ENCODE data around the gene ZNF185. TPM values are rescaled to one million over a fixed set of nuclear protein-coding genes. Genes with fewer than 3 reads are reported as not detected.

Gene ZNF185
- total and polyA plus RNA-seq, 10 of the 15 experiments (the other 5 are each of a cell fraction or from before 2014, with no cell fraction given): 0.23 to 1.3 (median 0.55) TPM

- POLR2A ChIA-PET: no interaction called here
Measured at GRCh38 chrX:152872522-152872921, 25.3 kb upstream of the ZNF185 start.

GRCh38 chrX:152873361-152873760 lies 24.5 kb upstream of the ZNF185 start:
- no TSS peak for BruUV-seq (replicated peaks)
- no peak for DNase-seq (ENCODE audit: low read depth, low spot score)
- RAD21 ChIA-PET (ENCODE audit: unreplicated experiment): no interaction called here
- no peak for TF ChIP-seq SUPT20H (IDR thresholded peaks at IDR 0.05; ENCODE audit: borderline replicate concordance, control insufficient read depth, low read depth, low read length)
- no peak for TF ChIP-seq ATF2 (IDR thresholded peaks at IDR 0.05; ENCODE audit: low read length)
- TF ChIP-seq YY1 (IDR thresholded peaks at IDR 0.05; ENCODE audit: low read depth, low read length): no peak
- TF ChIP-seq SREBF2 (IDR thresholded peaks at IDR 0.05; ENCODE audit: low read length): no peak
- no peak for TF ChIP-seq PAX5 (IDR thresholded peaks at IDR 0.05; ENCODE audit: borderline replicate concordance, low read depth, low read length)
- no peak for TF ChIP-seq SIN3A (IDR thresholded peaks at IDR 0.05; ENCODE audit: low read depth, low read length)
- TF ChIP-seq NRF1 (conservative IDR thresholded peaks at IDR 0.05; ENCODE audit: low read depth, low read length): no peak
- no peak for TF ChIP-seq ZBED1 (IDR thresholded peaks at IDR 0.05; ENCODE audit: borderline replicate concordance)
- TF ChIP-seq SREBF1 (IDR thresholded peaks at IDR 0.05; ENCODE audit: low read length): no peak
- TF ChIP-seq CTCF (IDR thresholded peaks at IDR 0.05 in 2 of 3, conservative IDR thresholded peaks at IDR 0.05 in 1 of 3; ENCODE audit: control insufficient read depth in 2 of 3, extremely low read depth in 1 of 3, insufficient read depth in 1 of 3, low read depth in 3 of 3, low read length in 3 of 3): no peak

More at GRCh38 chrX:152872522-152872921, 25.3 kb upstream of the ZNF185 start:
- no peak overlapping the region for H3K27ac ChIP-seq (ENCODE audit: control insufficient read depth, insufficient read depth)
- no peak for ATAC-seq
- H3K79me2 ChIP-seq (ENCODE audit: control insufficient read depth, insufficient read depth, low read length): no peaks in the 10 kb centered on the region
- no peak for FAIRE-seq
- in situ Hi-C loops (cut with MboI) (no loop called here), intact Hi-C loops (cut with micrococcal nuclease; ENCODE audit: unreplicated experiment) (no loop called here)
- ChIA-PET SMC1A (ENCODE audit: uncharacterized antibody, unreplicated experiment) (no interaction called here), CTCF (no interaction called here), RAD21 (ENCODE audit: unreplicated experiment) (no interaction called here)
- BruUV-seq (replicated peaks): no TSS peak
- H3K27me3 ChIP-seq (replicated peaks in 1 of 2; ENCODE audit: control insufficient read depth in 2 of 2, insufficient read depth in 2 of 2, low read length in 1 of 2): no peaks in the 10 kb centered on the region
- H3K4me2 ChIP-seq (ENCODE audit: control insufficient read depth, insufficient read depth): no peak overlapping the region
- WGBS (ENCODE audit: insufficient coverage, insufficient replicate concordance, low lambda C conversion rate, missing lambda C conversion rate): 50% methylated on average over 2 of the region's 2 CpGs
- TF ChIP-seq EGR1 (IDR thresholded peaks at IDR 0.05; ENCODE audit: borderline replicate concordance in 1 of 2, low read depth in 2 of 2, low read length in 2 of 2) (peak; percentile 31 to 59), BACH1 (IDR thresholded peaks at IDR 0.05; ENCODE audit: borderline replicate concordance) (no peak), BMI1 (IDR thresholded peaks at IDR 0.05; ENCODE audit: borderline replicate concordance) (no peak), RFX5 (IDR thresholded peaks at IDR 0.05; ENCODE audit: low read depth, low read length) (no peak), CREB1 (IDR thresholded peaks at IDR 0.05; ENCODE audit: low read depth) (no peak), IRF5 (IDR thresholded peaks at IDR 0.05; ENCODE audit: borderline replicate concordance) (no peak)
- no peak overlapping the region for H2AFZ ChIP-seq (ENCODE audit: control insufficient read depth, low read depth, low read length)
- H3K36me3 ChIP-seq (ENCODE audit: control insufficient read depth in 2 of 2, insufficient read depth in 2 of 2, low read length in 1 of 2): no peaks in the 10 kb centered on the region; a peak in 2 of 4 replicates
- H3K9ac ChIP-seq (ENCODE audit: control insufficient read depth, insufficient read depth, low read length): no peak overlapping the region
- DNase-seq (ENCODE audit: low read depth, low spot score): no peak
- H3K4me1 ChIP-seq (ENCODE audit: control insufficient read depth, insufficient read depth, low read length): no peaks in the 10 kb centered on the region
- H3K4me3 ChIP-seq: no peak overlapping the region
- no peaks in the 10 kb centered on the region; the same call in 2 of the 3 replicates for H3K9me3 ChIP-seq (replicated peaks; ENCODE audit: control insufficient read depth, insufficient read depth, low read length)
- no peaks in the 10 kb centered on the region for H4K20me1 ChIP-seq (ENCODE audit: control insufficient read depth, insufficient read depth)

More at GRCh38 chrX:152873361-152873760, 24.5 kb upstream of the ZNF185 start:
- WGBS (ENCODE audit: insufficient coverage, insufficient replicate concordance, low lambda C conversion rate, missing lambda C conversion rate): 44% methylated on average over 2 of the region's 2 CpGs
- CTCF ChIA-PET: no interaction called here
- ATAC-seq (no peak), FAIRE-seq (no peak)
- Histone ChIP-seq H4K20me1 (ENCODE audit: control insufficient read depth, insufficient read depth) (no peaks in the 10 kb centered on the region), H3K27ac (ENCODE audit: control insufficient read depth, insufficient read depth) (no peak overlapping the region), H2AFZ (ENCODE audit: control insufficient read depth, low read depth, low read length) (no peak overlapping the region), H3K4me3 (no peak overlapping the region), H3K4me1 (ENCODE audit: control insufficient read depth, insufficient read depth, low read length) (no peaks in the 10 kb centered on the region), H3K36me3 (ENCODE audit: control insufficient read depth in 2 of 2, insufficient read depth in 2 of 2, low read length in 1 of 2) (no peaks in the 10 kb centered on the region; a peak in 1 of 4 replicates), H3K4me2 (ENCODE audit: control insufficient read depth, insufficient read depth) (no peak overlapping the region), H3K27me3 (replicated peaks in 1 of 2; ENCODE audit: control insufficient read depth in 2 of 2, insufficient read depth in 2 of 2, low read length in 1 of 2) (no peaks in the 10 kb centered on the region), H3K79me2 (ENCODE audit: control insufficient read depth, insufficient read depth, low read length) (no peaks in the 10 kb centered on the region), H3K9me3 (replicated peaks; ENCODE audit: control insufficient read depth, insufficient read depth, low read length) (no peaks in the 10 kb centered on the region; the same call in 2 of the 3 replicates), H3K9ac (ENCODE audit: control insufficient read depth, insufficient read depth, low read length) (no peak overlapping the region)
- POLR2A ChIA-PET: no interaction called here
- in situ Hi-C loops (cut with MboI): no loop called here
- SMC1A ChIA-PET (ENCODE audit: uncharacterized antibody, unreplicated experiment): no interaction called here
- intact Hi-C loops (cut with micrococcal nuclease; ENCODE audit: unreplicated experiment): no loop called here

All from GM12878 (cell line).